Suprapubic skin (tissue), 4 donors: ENCODE measurements around the gene COG4. TPM values are rescaled to one million over a fixed set of nuclear protein-coding genes. Genes with fewer than 3 reads are reported as not detected.

Source experiments
- DNase-seq, 2 donors: peaks; one replicate each; pipeline ENCODE4 v3.0.0-alpha.2; 2019; ENCODE audit warnings: low spot score in 2 of 2
- H3K27ac ChIP-seq: fragments of 200-600 bp; sonication (generic); one replicate; pipeline ENCODE4 v1.5.1; 2019
- H3K27me3 ChIP-seq: fragments of 200-600 bp; sonication (generic); one replicate; pipeline ENCODE4 v1.5.1; 2019
- H3K36me3 ChIP-seq: fragments of 200-600 bp; sonication (generic); one replicate; pipeline ENCODE4 v1.5.1; 2019
- H3K4me1 ChIP-seq: fragments of 200-600 bp; sonication (generic); one replicate; pipeline ENCODE4 v1.5.1; 2019
- H3K4me3 ChIP-seq: fragments of 200-600 bp; sonication (generic); one replicate; pipeline ENCODE4 v1.5.1; 2019; ENCODE audit warnings: mild to moderate bottlenecking
- H3K9me3 ChIP-seq: fragments of 200-600 bp; sonication (generic); one replicate; pipeline ENCODE4 v1.5.1; 2019
- CTCF ChIP-seq, 2 donors: fragments of 200-600 bp in 1 of 2; fragments of 450-650 bp in 1 of 2; sonication (generic) in 1 of 2; IDR thresholded peaks; one replicate each; pipeline ENCODE4 v1.5.1; 2016 to 2019; ENCODE audit warnings: antibody characterized with exemption in 2 of 2, mild to moderate bottlenecking in 1 of 2, moderate library complexity in 1 of 2
- EP300 ChIP-seq: sonication (generic); formaldehyde crosslinking; IDR thresholded peaks from one replicate; pipeline ENCODE4 v1.6.1; 2017; ENCODE audit warnings: antibody characterized with exemption
- POLR2A ChIP-seq, 2 donors: fragments of 450-650 bp; IDR thresholded peaks; one replicate each; pipeline ENCODE4 v1.6.1; 2017; ENCODE audit warnings: antibody characterized with exemption in 2 of 2, mild to moderate bottlenecking in 2 of 2, moderate library complexity in 2 of 2
- POLR2AphosphoS5 ChIP-seq, 3 donors: sonication (generic); formaldehyde crosslinking; IDR thresholded peaks; one replicate each; pipeline ENCODE4 v1.6.1; 2017; ENCODE audit warnings: antibody characterized with exemption in 3 of 3
- WGBS: methylation state at CpG from one replicate; pipeline ENCODE4 v1.1.5; 2018; 5-methylcytosine and 5-hydroxymethylcytosine counted together
- total RNA-seq, 4 donors: library from RNA; depleted of rRNA; stranded (reverse); fragments of >200 nt; gene quantifications; one replicate each; pipeline ENCODE4 v1.1.0, GENCODE V29; 2016

The COG4 gene
- 10 to 100 TPM; 35.0 to 59.9 (median 48.2) TPM for total RNA-seq

- Histone ChIP-seq H3K36me3 (peaks cover 22% of the 10 kb centered on the region), H3K4me3 (peak within 1 kb of the TSS; percentile 95), H3K4me1 (peaks cover 47% of the 10 kb centered on the region), H3K27ac (peak within 1 kb of the TSS; percentile 95), H3K27me3 (no peaks in the 10 kb centered on the region), H3K9me3 (no peaks in the 10 kb centered on the region)
- under 1% methylated on average over 36 of the region's 36 CpGs for WGBS
- DNase-seq, result peak; percentile 93 to 95
- TF ChIP-seq POLR2A (IDR thresholded peaks at IDR 0.05) (no peak), POLR2AphosphoS5 (IDR thresholded peaks at IDR 0.05) (peak in 2 of 3 donors; percentile 2 to 14), EP300 (no peak), CTCF (IDR thresholded peaks at IDR 0.05) (no peak)
Observed at GRCh38 chr16:70523076-70523742, at the start of gene COG4. TSS of gene COG4 (minus strand) at chr16:70523554. CDS start at chr16:70523543, 11 bp downstream.

GRCh38 chr16:70572926-70573270, 49.5 kb upstream of the COG4 start:
- WGBS, result 61% methylated on average over 2 of the region's 2 CpGs
- H3K4me1 ChIP-seq, result peaks cover 43% of the 10 kb centered on the region
- H3K36me3 ChIP-seq, result peaks cover 57% of the 10 kb centered on the region

GRCh38 chr16:70572050-70572925, 48.9 kb upstream of the COG4 start:
- Histone ChIP-seq H3K9me3 (no peaks in the 10 kb centered on the region), H3K36me3 (peaks cover 63% of the 10 kb centered on the region), H3K27ac (peak overlapping the region; percentile 69), H3K4me1 (peaks cover 40% of the 10 kb centered on the region), H3K27me3 (no peaks in the 10 kb centered on the region), H3K4me3 (no peak overlapping the region)
- no peak for DNase-seq
- WGBS, result 83% methylated on average over 5 of the region's 5 CpGs
- TF ChIP-seq POLR2A (IDR thresholded peaks at IDR 0.05) (no peak), CTCF (IDR thresholded peaks at IDR 0.05) (no peak), POLR2AphosphoS5 (IDR thresholded peaks at IDR 0.05) (no peak), EP300 (no peak)

More at GRCh38 chr16:70572926-70573270, 49.5 kb upstream of the COG4 start:
- Histone ChIP-seq H3K9me3 (no peaks in the 10 kb centered on the region), H3K27ac (peak overlapping the region; percentile 69), H3K4me3 (no peak overlapping the region), H3K27me3 (no peaks in the 10 kb centered on the region)
- no peak for DNase-seq
- TF ChIP-seq CTCF (IDR thresholded peaks at IDR 0.05), result no peak
- no peak for TF ChIP-seq EP300
- no peak for TF ChIP-seq POLR2A (IDR thresholded peaks at IDR 0.05)
- no peak for TF ChIP-seq POLR2AphosphoS5 (IDR thresholded peaks at IDR 0.05)

GRCh38 chr16:70571623-70572022, 48.3 kb upstream of the COG4 start:
- WGBS, result 95% methylated on average over 8 of the region's 8 CpGs

More at GRCh38 chr16:70571623-70572022, 48.3 kb upstream of the COG4 start:
- H3K9me3 ChIP-seq, result no peaks in the 10 kb centered on the region
- peaks cover 34% of the 10 kb centered on the region for H3K4me1 ChIP-seq
- TF ChIP-seq POLR2A (IDR thresholded peaks at IDR 0.05), result no peak
- TF ChIP-seq EP300, result no peak
- TF ChIP-seq CTCF (IDR thresholded peaks at IDR 0.05), result no peak
- no peak for TF ChIP-seq POLR2AphosphoS5 (IDR thresholded peaks at IDR 0.05)
- H3K4me3 ChIP-seq, result no peak overlapping the region
- H3K36me3 ChIP-seq, result peaks cover 69% of the 10 kb centered on the region
- H3K27ac ChIP-seq, result no peak overlapping the region
- no peaks in the 10 kb centered on the region for H3K27me3 ChIP-seq
- no peak for DNase-seq
